HepG2 (cell line): ENCODE data around the gene CCDC69. TPM values are rescaled to one million over a fixed set of nuclear protein-coding genes. Genes with fewer than 3 reads are reported as not detected.
A peak's percentile ranks its signal among the peaks of the same experiment; 100 is the strongest.

ENCODE experiments used
- BRD4 ChIP-seq: sonication (generic); formaldehyde crosslinking; IDR thresholded peaks from 2 replicates; pipeline ENCODE4 v1.4.0; 2020; ENCODE audit warnings: missing genetic modification reagents
- CCDC6 ChIP-seq: sonication (generic); formaldehyde crosslinking; IDR thresholded peaks from 2 replicates; pipeline ENCODE4 v1.8.1; 2022; ENCODE audit warnings: mild to moderate bottlenecking, missing genetic modification reagents, moderate library complexity
- HCFC1 ChIP-seq: fragments of 150-350 bp; IDR thresholded peaks from 2 replicates; pipeline ENCODE4 v1.6.1; 2014; ENCODE audit warnings: low read depth, low read length
- HES4 ChIP-seq: sonication (generic); formaldehyde crosslinking; IDR thresholded peaks from 2 replicates; pipeline ENCODE4 v1.9.0; 2021; ENCODE audit warnings: mild to moderate bottlenecking, missing genetic modification reagents, borderline replicate concordance
- ISL2 ChIP-seq: sonication (generic); formaldehyde crosslinking; IDR thresholded peaks from 2 replicates; pipeline ENCODE4 v1.5.0; 2020; ENCODE audit warnings: missing genetic modification reagents
- MXD4 ChIP-seq: IDR thresholded peaks from 2 replicates; pipeline ENCODE4 v1.6.1; 2016; ENCODE audit warnings: mild to moderate bottlenecking, missing biosample characterization, missing genetic modification reagents
- SAFB2 ChIP-seq: sonication (generic); formaldehyde crosslinking; IDR thresholded peaks from 2 replicates; pipeline ENCODE4 v1.5.1; 2020; ENCODE audit warnings: missing genetic modification reagents, low read depth, mild to moderate bottlenecking, borderline replicate concordance
- SSRP1 ChIP-seq: IDR thresholded peaks from 2 replicates; pipeline ENCODE4 v1.6.1; 2016; ENCODE audit warnings: control low read depth
- TAF1 ChIP-seq: sonication (generic); formaldehyde crosslinking; IDR thresholded peaks from 2 replicates; pipeline ENCODE4 v1.4.0; 2020; ENCODE audit warnings: missing genetic modification reagents
- ZNF556 ChIP-seq: sonication (generic); formaldehyde crosslinking; IDR thresholded peaks from 2 replicates; pipeline ENCODE4 v1.4.0; 2020; ENCODE audit warnings: mild to moderate bottlenecking, missing genetic modification reagents, borderline replicate concordance
- ZNF777 ChIP-seq: sonication (generic); formaldehyde crosslinking; IDR thresholded peaks from 2 replicates; pipeline ENCODE4 v1.4.0; 2020; ENCODE audit warnings: missing genetic modification reagents
- ZSCAN21 ChIP-seq: sonication (generic); formaldehyde crosslinking; IDR thresholded peaks from 2 replicates; pipeline ENCODE4 v1.8.0; 2022; ENCODE audit warnings: mild to moderate bottlenecking, missing genetic modification reagents, moderate library complexity, borderline replicate concordance
- polyA plus RNA-seq, 8 experiments: library from polyadenylated mRNA; depleted of rRNA in 3 of 8; stranded (reverse) in 7 of 8; unstranded in 1 of 8; fragments of >200 nt; fragmentation: Illumina TruSeq in 4 of 8; extraction: Trizol in 4 of 8; gene quantifications; 2 replicates each; pipeline versions ENCODE4 v1.2.1 to v1.2.3, GENCODE V29; 2011 to 2016; ENCODE audit warnings: low read depth in 4 of 8, missing spikeins in 1 of 8, mixed read lengths in 1 of 8; ENCODE audit not compliant: insufficient read depth in 1 of 8
- total RNA-seq, 5 experiments: library from RNA; depleted of rRNA; stranded (reverse); fragments of >200 nt; fragmentation: Illumina TruSeq; extraction: Trizol; gene quantifications; 2 replicates each; pipeline ENCODE4 v1.2.3, GENCODE V29; 2016; ENCODE audit warnings: low read depth in 1 of 5
- TF ChIP-seq, protein P1 (sequence below): sonication (generic); formaldehyde crosslinking; IDR thresholded peaks from 2 replicates; pipeline ENCODE4 v1.5.1; 2020; ENCODE audit warnings: missing genetic modification reagents, mild to moderate bottlenecking, borderline replicate concordance
- TF ChIP-seq, protein P2 (sequence below): sonication (generic); formaldehyde crosslinking; IDR thresholded peaks from 2 replicates; pipeline ENCODE4 v1.5.0; 2020; ENCODE audit warnings: mild to moderate bottlenecking, missing genetic modification reagents
- TF ChIP-seq, protein P3 (sequence below): sonication (generic); formaldehyde crosslinking; IDR thresholded peaks from 2 replicates; pipeline ENCODE4 v1.4.0; 2020; ENCODE audit warnings: mild to moderate bottlenecking, missing genetic modification reagents
- TF ChIP-seq, protein P4 (sequence below): sonication (generic); formaldehyde crosslinking; IDR thresholded peaks from 2 replicates; pipeline ENCODE4 v1.4.0; 2020; ENCODE audit warnings: mild to moderate bottlenecking, missing genetic modification reagents, borderline replicate concordance
- TF ChIP-seq, protein P5 (sequence below): sonication (generic); formaldehyde crosslinking; IDR thresholded peaks from 2 replicates; pipeline ENCODE4 v1.9.0; 2022; ENCODE audit warnings: low read depth, missing genetic modification reagents

Gene CCDC69
- total and polyA plus RNA-seq, 2 of the 13 experiments (the other 11 are each of a cell fraction or from before 2014, with no cell fraction given) = 12.2 to 45.2 TPM

DNA sequence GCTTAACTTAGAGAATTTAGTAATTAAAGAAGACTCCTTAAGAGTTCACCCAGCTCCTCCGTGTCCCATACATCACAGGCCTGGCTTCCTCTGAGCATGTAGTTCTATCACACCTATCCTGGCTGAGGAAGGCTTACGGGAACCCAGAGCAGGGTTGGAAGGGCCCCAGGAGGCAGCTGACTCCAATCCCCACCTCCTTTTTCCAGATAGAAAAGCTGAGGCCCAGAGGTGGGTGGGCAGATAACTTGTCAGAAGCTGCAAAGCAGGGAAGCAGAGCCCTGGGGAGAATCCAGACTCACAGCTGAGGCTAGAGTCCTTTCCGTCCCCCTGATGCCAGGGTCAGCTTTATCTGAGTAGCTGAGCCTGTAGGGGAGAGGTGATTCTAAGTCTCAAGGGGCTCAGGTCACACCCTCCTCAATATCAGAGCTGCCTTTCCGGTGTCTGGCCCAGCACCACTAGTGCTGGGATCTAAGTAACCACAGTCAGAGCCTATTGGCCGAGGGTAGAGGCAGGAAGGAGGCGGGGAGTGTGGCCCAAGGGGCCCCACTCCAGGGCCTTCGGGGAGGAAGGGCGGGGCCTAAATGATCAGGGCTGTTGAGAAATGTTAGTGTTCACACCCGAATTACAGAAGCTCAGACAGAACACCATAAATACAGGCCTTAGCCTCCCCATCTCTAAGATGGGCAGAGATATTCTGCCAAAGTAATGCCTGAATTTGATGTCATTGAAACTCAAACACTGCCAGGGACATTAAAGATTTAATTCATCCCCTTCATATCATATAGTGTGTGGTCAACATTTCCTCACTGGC lies 9.9 kb downstream of the CCDC69 start (continued):
- TF ChIP-seq, protein P1, sequence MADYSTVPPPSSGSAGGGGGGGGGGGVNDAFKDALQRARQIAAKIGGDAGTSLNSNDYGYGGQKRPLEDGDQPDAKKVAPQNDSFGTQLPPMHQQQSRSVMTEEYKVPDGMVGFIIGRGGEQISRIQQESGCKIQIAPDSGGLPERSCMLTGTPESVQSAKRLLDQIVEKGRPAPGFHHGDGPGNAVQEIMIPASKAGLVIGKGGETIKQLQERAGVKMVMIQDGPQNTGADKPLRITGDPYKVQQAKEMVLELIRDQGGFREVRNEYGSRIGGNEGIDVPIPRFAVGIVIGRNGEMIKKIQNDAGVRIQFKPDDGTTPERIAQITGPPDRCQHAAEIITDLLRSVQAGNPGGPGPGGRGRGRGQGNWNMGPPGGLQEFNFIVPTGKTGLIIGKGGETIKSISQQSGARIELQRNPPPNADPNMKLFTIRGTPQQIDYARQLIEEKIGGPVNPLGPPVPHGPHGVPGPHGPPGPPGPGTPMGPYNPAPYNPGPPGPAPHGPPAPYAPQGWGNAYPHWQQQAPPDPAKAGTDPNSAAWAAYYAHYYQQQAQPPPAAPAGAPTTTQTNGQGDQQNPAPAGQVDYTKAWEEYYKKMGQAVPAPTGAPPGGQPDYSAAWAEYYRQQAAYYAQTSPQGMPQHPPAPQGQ (CRISPR knock-in tag) = no peak
- TF ChIP-seq, protein P2, sequence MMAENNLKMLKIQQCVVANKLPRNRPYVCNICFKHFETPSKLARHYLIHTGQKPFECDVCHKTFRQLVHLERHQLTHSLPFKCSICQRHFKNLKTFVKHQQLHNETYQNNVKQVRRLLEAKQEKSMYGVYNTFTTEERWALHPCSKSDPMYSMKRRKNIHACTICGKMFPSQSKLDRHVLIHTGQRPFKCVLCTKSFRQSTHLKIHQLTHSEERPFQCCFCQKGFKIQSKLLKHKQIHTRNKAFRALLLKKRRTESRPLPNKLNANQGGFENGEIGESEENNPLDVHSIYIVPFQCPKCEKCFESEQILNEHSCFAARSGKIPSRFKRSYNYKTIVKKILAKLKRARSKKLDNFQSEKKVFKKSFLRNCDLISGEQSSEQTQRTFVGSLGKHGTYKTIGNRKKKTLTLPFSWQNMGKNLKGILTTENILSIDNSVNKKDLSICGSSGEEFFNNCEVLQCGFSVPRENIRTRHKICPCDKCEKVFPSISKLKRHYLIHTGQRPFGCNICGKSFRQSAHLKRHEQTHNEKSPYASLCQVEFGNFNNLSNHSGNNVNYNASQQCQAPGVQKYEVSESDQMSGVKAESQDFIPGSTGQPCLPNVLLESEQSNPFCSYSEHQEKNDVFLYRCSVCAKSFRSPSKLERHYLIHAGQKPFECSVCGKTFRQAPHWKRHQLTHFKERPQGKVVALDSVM = no peak
- TF ChIP-seq BRD4 (CRISPR knock-in tag) (no peak), SAFB2 (CRISPR knock-in tag) (no peak), ZSCAN21 (0 out of 2 replicates have a peak, but pooled peaks have one; percentile 27), HES4 (CRISPR knock-in tag) (no peak), MXD4 (no peak), HCFC1 (no peak), SSRP1 (no peak), ZNF777 (CRISPR knock-in tag) (no peak), ISL2 (no peak), TAF1 (CRISPR knock-in tag) (0 out of 2 replicates have a peak, but pooled peaks have one; percentile 16), ZNF556 (CRISPR knock-in tag) (no peak), CCDC6 (CRISPR knock-in tag) (no peak)
- TF ChIP-seq, protein P3, sequence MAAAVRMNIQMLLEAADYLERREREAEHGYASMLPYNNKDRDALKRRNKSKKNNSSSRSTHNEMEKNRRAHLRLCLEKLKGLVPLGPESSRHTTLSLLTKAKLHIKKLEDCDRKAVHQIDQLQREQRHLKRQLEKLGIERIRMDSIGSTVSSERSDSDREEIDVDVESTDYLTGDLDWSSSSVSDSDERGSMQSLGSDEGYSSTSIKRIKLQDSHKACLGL = no peak
- TF ChIP-seq, protein P4, sequence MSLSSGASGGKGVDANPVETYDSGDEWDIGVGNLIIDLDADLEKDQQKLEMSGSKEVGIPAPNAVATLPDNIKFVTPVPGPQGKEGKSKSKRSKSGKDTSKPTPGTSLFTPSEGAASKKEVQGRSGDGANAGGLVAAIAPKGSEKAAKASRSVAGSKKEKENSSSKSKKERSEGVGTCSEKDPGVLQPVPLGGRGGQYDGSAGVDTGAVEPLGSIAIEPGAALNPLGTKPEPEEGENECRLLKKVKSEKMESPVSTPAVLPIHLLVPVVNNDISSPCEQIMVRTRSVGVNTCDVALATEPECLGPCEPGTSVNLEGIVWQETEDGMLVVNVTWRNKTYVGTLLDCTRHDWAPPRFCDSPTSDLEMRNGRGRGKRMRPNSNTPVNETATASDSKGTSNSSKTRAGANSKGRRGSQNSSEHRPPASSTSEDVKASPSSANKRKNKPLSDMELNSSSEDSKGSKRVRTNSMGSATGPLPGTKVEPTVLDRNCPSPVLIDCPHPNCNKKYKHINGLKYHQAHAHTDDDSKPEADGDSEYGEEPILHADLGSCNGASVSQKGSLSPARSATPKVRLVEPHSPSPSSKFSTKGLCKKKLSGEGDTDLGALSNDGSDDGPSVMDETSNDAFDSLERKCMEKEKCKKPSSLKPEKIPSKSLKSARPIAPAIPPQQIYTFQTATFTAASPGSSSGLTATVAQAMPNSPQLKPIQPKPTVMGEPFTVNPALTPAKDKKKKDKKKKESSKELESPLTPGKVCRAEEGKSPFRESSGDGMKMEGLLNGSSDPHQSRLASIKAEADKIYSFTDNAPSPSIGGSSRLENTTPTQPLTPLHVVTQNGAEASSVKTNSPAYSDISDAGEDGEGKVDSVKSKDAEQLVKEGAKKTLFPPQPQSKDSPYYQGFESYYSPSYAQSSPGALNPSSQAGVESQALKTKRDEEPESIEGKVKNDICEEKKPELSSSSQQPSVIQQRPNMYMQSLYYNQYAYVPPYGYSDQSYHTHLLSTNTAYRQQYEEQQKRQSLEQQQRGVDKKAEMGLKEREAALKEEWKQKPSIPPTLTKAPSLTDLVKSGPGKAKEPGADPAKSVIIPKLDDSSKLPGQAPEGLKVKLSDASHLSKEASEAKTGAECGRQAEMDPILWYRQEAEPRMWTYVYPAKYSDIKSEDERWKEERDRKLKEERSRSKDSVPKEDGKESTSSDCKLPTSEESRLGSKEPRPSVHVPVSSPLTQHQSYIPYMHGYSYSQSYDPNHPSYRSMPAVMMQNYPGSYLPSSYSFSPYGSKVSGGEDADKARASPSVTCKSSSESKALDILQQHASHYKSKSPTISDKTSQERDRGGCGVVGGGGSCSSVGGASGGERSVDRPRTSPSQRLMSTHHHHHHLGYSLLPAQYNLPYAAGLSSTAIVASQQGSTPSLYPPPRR (CRISPR knock-in tag) = no peak
- TF ChIP-seq, protein P5, sequence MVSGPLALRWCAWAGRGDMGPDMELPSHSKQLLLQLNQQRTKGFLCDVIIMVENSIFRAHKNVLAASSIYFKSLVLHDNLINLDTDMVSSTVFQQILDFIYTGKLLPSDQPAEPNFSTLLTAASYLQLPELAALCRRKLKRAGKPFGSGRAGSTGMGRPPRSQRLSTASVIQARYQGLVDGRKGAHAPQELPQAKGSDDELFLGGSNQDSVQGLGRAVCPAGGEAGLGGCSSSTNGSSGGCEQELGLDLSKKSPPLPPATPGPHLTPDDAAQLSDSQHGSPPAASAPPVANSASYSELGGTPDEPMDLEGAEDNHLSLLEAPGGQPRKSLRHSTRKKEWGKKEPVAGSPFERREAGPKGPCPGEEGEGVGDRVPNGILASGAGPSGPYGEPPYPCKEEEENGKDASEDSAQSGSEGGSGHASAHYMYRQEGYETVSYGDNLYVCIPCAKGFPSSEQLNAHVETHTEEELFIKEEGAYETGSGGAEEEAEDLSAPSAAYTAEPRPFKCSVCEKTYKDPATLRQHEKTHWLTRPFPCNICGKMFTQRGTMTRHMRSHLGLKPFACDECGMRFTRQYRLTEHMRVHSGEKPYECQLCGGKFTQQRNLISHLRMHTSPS (CRISPR knock-in tag) = no peak
